Activated naive CD4-positive, alpha-beta T cell treated with anti-CD3 and anti-CD28 coated beads for 36 hours (primary cell): ENCODE measurements around the gene BUB1. TPM values are rescaled to one million over a fixed set of nuclear protein-coding genes. Genes with fewer than 3 reads are reported as not detected.
"Not testable (repeated sequence)": the region's sequence is repeated elsewhere in the genome, so short reads cannot be mapped to it uniquely, and the experiment has no call there.

Experiments
- CTCF ChIA-PET: fragments of 350-600 bp; sonication (Branson Sonifier 250); formaldehyde crosslinking; loops from one replicate; lab custom pipeline; 2021; ENCODE audit warnings: antibody characterized with exemption; lab: Charles Lee
- DNase-seq: peaks from one replicate; pipeline ENCODE4 v3.0.0-alpha.2; 2020
- H3K27ac Mint-ChIP-seq: one replicate; pipeline ENCODE4 v1.8.0; 2021; ENCODE audit warnings: mild to moderate bottlenecking, mixed read lengths
- H3K27me3 Mint-ChIP-seq: one replicate; pipeline ENCODE4 v1.8.0; 2021; ENCODE audit warnings: low read depth, mixed read lengths
- H3K36me3 Mint-ChIP-seq: one replicate; pipeline ENCODE4 v1.8.0; 2021; ENCODE audit warnings: low read depth, mixed read lengths
- H3K4me1 Mint-ChIP-seq: one replicate; pipeline ENCODE4 v1.8.0; 2021; ENCODE audit warnings: low read depth, mixed read lengths
- H3K4me3 Mint-ChIP-seq: one replicate; pipeline ENCODE4 v1.8.0; 2021; ENCODE audit warnings: mild to moderate bottlenecking, moderate library complexity, mixed read lengths
- H3K9me3 Mint-ChIP-seq: one replicate; pipeline ENCODE4 v1.8.0; 2021; ENCODE audit warnings: mixed read lengths
- intact Hi-C: fragments of 100-400 bp; cut with micrococcal nuclease; formaldehyde crosslinking; loops from one replicate; pipeline ENCODE4 v1.15.1; 2023
- total RNA-seq, 2 experiments: library from RNA; stranded (reverse); gene quantifications; one replicate each; pipeline ENCODE4 v1.2.3, GENCODE V29; 2021

BUB1 gene
- total RNA-seq, 2 experiments from 2014 or later, result 103 to 107 TPM

DNA sequence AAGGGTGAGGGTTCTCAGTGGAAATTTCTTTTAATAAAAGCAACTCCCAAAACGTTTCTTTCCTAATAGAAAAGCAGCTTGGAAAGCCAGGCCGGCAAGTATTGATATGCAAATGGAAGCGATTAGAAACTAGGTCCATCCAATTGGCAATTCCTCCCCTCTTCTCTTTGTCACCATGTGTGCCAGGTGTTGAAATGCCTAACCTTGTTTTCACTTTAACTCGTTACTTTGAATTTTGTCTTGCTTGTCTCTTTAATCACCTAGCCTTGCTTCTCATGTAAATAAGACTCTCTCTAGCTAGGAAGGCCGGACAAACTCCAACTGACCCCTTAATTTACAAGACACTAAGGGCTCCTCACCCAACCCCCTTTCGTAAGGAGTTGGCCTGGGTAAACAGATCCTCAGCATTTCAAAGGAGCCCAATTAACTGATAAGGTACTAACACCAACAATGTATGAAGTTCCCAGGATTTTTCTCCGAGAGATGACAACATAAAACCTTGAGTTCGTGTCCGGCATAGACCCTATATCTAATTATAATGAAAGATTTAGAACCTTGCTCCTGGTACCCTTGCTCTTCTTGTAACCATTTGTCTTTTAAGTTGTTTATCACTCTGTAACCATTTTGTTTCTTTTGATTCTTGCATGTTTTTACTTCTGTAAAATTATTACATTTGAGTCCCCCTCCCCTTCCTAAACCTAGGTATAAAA is 10.1 kb upstream of the BUB1 start:
- H3K36me3 Mint-ChIP-seq, H3K4me1 Mint-ChIP-seq, H3K27me3 Mint-ChIP-seq, DNase-seq, intact Hi-C loops, H3K27ac Mint-ChIP-seq, H3K4me3 Mint-ChIP-seq, CTCF ChIA-PET: not testable (repeated sequence)
- H3K9me3 Mint-ChIP-seq, result peaks cover 10% of the 10 kb centered on the region

DNA sequence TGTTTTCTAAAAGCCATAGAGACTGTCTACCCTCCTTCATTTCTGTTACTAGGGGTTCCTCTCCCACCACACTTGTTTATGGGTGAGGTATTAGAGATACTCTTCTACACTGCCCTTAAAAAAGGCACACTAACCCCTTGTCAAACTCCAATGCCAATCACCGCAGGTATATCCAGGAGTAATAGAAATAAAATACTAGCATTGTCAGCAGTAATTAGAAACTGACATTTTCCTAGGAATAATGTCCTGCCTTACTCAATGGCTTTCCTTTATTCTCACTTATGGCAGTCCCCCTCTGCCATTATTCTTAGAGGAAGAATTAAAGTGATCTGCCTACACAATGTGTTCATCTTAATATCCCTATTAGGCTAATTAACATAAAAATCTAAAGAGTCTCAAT is 5.0 kb upstream of the BUB1 start:
- CTCF ChIA-PET, result interaction anchor here (0.9 kb wide), 1 partner anchor 72 kb away, joined by 3 read pairs; no protein-coding TSS in a partner anchor
- Mint-ChIP-seq H3K9me3 (peaks cover 4% of the 10 kb centered on the region), H3K4me3 (no peak overlapping the region), H3K27me3 (no peaks in the 10 kb centered on the region), H3K4me1 (peaks cover 3% of the 10 kb centered on the region), H3K27ac (no peak overlapping the region), H3K36me3 (peaks cover 2% of the 10 kb centered on the region)
- no peak for DNase-seq
- intact Hi-C loops, result no loop called here

DNA sequence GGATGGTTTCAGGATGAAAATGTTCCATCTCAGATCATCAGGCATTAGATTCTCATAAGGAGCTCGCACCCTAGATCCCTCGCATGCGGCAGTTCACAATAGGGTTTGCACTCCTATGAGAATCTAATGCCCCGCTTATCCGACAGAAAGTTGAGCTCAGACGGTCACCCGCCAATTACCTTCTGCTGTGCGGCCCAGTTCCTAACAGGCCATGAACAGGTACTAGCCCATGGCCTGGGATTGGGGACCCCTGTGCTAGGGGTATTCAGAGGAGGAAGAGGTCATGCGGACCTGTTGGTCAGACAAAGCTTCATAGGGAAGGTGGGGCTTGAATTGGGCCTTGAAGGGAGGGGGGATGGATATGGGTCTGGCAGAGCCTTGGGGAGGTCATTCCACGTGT is 4.4 kb upstream of the BUB1 start:
- H3K27ac Mint-ChIP-seq, result no peak overlapping the region
- no peaks in the 10 kb centered on the region for H3K27me3 Mint-ChIP-seq
- no peak overlapping the region for H3K4me3 Mint-ChIP-seq
- intact Hi-C loops, result no loop called here
- H3K4me1 Mint-ChIP-seq, result peaks cover 3% of the 10 kb centered on the region
- no peaks in the 10 kb centered on the region for H3K9me3 Mint-ChIP-seq
- DNase-seq, result no peak
- peaks cover 2% of the 10 kb centered on the region for H3K36me3 Mint-ChIP-seq
- CTCF ChIA-PET, result interaction anchor here (0.9 kb wide), 1 partner anchor 73 kb away, joined by 3 read pairs; no protein-coding TSS in a partner anchor

DNA sequence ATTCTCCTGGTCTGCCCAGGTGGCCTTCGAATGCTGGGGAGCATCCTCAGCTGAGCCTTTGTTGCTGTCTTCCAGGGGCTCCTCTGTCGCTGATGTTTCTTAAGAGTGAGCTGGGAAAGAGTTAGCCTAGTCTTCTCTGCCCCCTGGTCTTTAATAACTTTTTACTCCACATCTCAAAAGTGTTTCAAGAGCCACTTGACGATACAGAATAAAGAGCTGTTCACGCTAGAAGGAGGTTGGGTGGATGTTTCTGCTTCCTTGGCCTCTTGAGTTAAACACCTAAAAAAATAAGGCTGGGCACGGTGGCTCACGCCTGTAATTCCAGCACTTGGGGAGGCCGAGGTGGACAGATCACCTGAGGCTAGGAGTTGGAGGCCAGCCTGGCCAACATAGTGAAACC is 2.8 kb upstream of the BUB1 start:
- no peak overlapping the region for H3K27ac Mint-ChIP-seq
- no peak overlapping the region for H3K4me3 Mint-ChIP-seq
- intact Hi-C loops, result no loop called here
- H3K27me3 Mint-ChIP-seq, result no peaks in the 10 kb centered on the region
- H3K36me3 Mint-ChIP-seq, result peaks cover 7% of the 10 kb centered on the region
- CTCF ChIA-PET, result interaction anchor here (1.1 to 1.8 kb wide), 2 partner anchors 9 to 74 kb away, joined by 5 read pairs; no protein-coding TSS in a partner anchor
- peaks cover 13% of the 10 kb centered on the region for H3K4me1 Mint-ChIP-seq
- DNase-seq, result no peak
- H3K9me3 Mint-ChIP-seq, result no peaks in the 10 kb centered on the region

- Mint-ChIP-seq H3K9me3 (no peaks in the 10 kb centered on the region), H3K4me3 (no peak overlapping the region), H3K4me1 (peaks cover 17% of the 10 kb centered on the region), H3K27me3 (no peaks in the 10 kb centered on the region), H3K27ac (no peak overlapping the region), H3K36me3 (peaks cover 9% of the 10 kb centered on the region)
- no peak for DNase-seq
- CTCF ChIA-PET, result interaction anchor here (1.1 to 1.8 kb wide), 2 partner anchors 10 to 75 kb away, joined by 5 read pairs; no protein-coding TSS in a partner anchor
- intact Hi-C loops, result loop anchor here (2.0 to 5.0 kb wide), 3 partner anchors 69 to 442 kb away; partner anchors contain the start of gene BCL2L11
Observed at GRCh38 chr2:110679865-110680264, 2.0 kb upstream of the BUB1 start.

DNA sequence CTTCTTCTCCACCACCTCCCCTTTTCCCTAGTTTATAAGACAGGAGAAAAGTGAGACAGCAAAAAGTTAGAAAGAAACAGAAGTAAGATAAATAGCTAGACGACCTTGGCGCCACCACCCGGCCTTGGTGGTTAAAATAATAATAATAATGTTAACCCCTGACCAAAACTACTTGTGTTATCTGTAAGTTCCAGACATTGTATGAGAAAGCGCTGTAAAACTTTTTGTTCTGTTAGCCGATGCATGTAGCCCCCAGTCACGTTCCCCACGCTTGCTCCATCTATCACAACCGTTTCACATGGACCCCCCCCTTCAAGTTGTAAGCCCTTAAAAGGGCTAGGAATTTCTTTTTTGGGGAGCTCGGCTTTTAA is 1.5 kb upstream of the BUB1 start:
- H3K4me1 Mint-ChIP-seq, result peaks cover 17% of the 10 kb centered on the region
- intact Hi-C loops, result loop anchor here (2.0 to 5.0 kb wide), 3 partner anchors 69 to 443 kb away; partner anchors contain the start of gene BCL2L11

GRCh38 chr2:110678457-110679336 is 834 bp upstream of the BUB1 start:
- Mint-ChIP-seq H3K9me3 (no peaks in the 10 kb centered on the region), H3K27me3 (no peaks in the 10 kb centered on the region), H3K36me3 (peaks cover 11% of the 10 kb centered on the region), H3K27ac (peak overlapping the region; percentile 93), H3K4me3 (peak overlapping the region; percentile 92), H3K4me1 (peaks cover 17% of the 10 kb centered on the region)
- CTCF ChIA-PET, result interaction anchor here (0.9 to 2.2 kb wide), 3 partner anchors 17 to 134 kb away, joined by 3 to 10 read pairs (median 4); no protein-coding TSS in a partner anchor
- intact Hi-C loops, result loop anchor here (2.0 to 5.0 kb wide), 3 partner anchors 70 to 444 kb away; partner anchors contain the start of gene BCL2L11
- DNase-seq, result peak; percentile 25

More for the DNA sequence above, 1.5 kb upstream of the BUB1 start:
- H3K27me3 Mint-ChIP-seq, result no peaks in the 10 kb centered on the region
- peak; percentile 14 for DNase-seq
- no peak overlapping the region for H3K27ac Mint-ChIP-seq
- peaks cover 10% of the 10 kb centered on the region for H3K36me3 Mint-ChIP-seq
- H3K9me3 Mint-ChIP-seq, result no peaks in the 10 kb centered on the region
- CTCF ChIA-PET, result interaction anchor here (0.9 to 2.2 kb wide), 4 partner anchors 10 to 133 kb away, joined by 3 to 10 read pairs (median 4); no protein-coding TSS in a partner anchor
- no peak overlapping the region for H3K4me3 Mint-ChIP-seq

DNA sequence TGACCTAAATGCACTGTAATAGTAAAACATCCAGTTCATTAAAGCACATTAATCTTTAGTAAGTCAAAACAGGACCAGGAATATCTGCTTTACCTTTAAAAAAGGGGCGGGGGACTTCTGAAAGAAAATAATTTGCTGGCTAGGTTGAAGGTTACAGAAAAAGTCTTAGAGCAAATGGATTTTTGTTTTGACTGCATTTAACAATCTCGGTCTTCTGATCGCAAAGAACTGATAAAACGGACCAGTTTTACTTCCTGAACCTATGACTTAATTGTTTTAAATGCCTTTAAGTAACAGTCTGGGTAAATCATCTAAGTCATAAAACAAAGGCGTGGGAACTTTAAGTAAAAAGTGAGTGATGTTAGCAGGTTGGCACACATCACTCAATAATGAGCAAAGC is 783 bp downstream of the BUB1 start:
- intact Hi-C loops, result loop anchor here (5.0 kb wide), 1 partner anchor 445 kb away; the partner anchor contains the start of gene BCL2L11
- Mint-ChIP-seq H3K27ac (peak overlapping the region; percentile 75), H3K9me3 (no peaks in the 10 kb centered on the region), H3K36me3 (peaks cover 22% of the 10 kb centered on the region), H3K4me1 (peaks cover 17% of the 10 kb centered on the region), H3K27me3 (no peaks in the 10 kb centered on the region), H3K4me3 (peak overlapping the region; percentile 92)
- CTCF ChIA-PET, result no interaction called here
- no peak for DNase-seq

GRCh38 chr2:110675679-110676078 is 2.2 kb downstream of the BUB1 start:
- peaks cover 28% of the 10 kb centered on the region for H3K36me3 Mint-ChIP-seq
- no peak overlapping the region for H3K27ac Mint-ChIP-seq
- no peaks in the 10 kb centered on the region for H3K9me3 Mint-ChIP-seq
- H3K4me1 Mint-ChIP-seq, result peaks cover 17% of the 10 kb centered on the region
- CTCF ChIA-PET, result interaction anchor here (0.7 to 1.0 kb wide), 2 partner anchors 79 to 530 kb away, joined by 3 to 4 read pairs; no protein-coding TSS in a partner anchor
- no peak overlapping the region for H3K4me3 Mint-ChIP-seq
- no peak for DNase-seq
- no peaks in the 10 kb centered on the region for H3K27me3 Mint-ChIP-seq
- intact Hi-C loops, result loop anchor here (5.0 kb wide), 1 partner anchor 447 kb away; the partner anchor contains the start of gene BCL2L11

- H3K4me3 Mint-ChIP-seq, result no peak overlapping the region
- peak; percentile 26 for DNase-seq
- no peak overlapping the region for H3K27ac Mint-ChIP-seq
- CTCF ChIA-PET, result no interaction called here
- H3K36me3 Mint-ChIP-seq, result peaks cover 29% of the 10 kb centered on the region
- H3K4me1 Mint-ChIP-seq, result peaks cover 17% of the 10 kb centered on the region
- intact Hi-C loops, result loop anchor here (5.0 kb wide), 1 partner anchor 447 kb away; the partner anchor contains the start of gene BCL2L11
- no peaks in the 10 kb centered on the region for H3K9me3 Mint-ChIP-seq
- H3K27me3 Mint-ChIP-seq, result no peaks in the 10 kb centered on the region
Observed at GRCh38 chr2:110674620-110675555, 3.0 kb downstream of the BUB1 start.

- no peaks in the 10 kb centered on the region for H3K27me3 Mint-ChIP-seq
- H3K4me3 Mint-ChIP-seq, result no peak overlapping the region
- intact Hi-C loops, result no loop called here
- no peaks in the 10 kb centered on the region for H3K9me3 Mint-ChIP-seq
- no peak for DNase-seq
- H3K27ac Mint-ChIP-seq, result no peak overlapping the region
- CTCF ChIA-PET, result no interaction called here
- H3K4me1 Mint-ChIP-seq, result peaks cover 14% of the 10 kb centered on the region
- H3K36me3 Mint-ChIP-seq, result peaks cover 42% of the 10 kb centered on the region
Observed at GRCh38 chr2:110673201-110673600, 4.7 kb downstream of the BUB1 start.
